Breast epithelium (tissue), 3 donors: Measurements from ENCODE around the gene SMARCA4.

ENCODE experiments used
- POLR2A ChIP-seq: fragments of 450-650 bp; IDR thresholded peaks from one replicate; pipeline ENCODE4 v1.6.1; 2016; ENCODE audit warnings: antibody characterized with exemption, mild to moderate bottlenecking, moderate library complexity
- POLR2AphosphoS5 ChIP-seq, 3 donors: sonication (generic); formaldehyde crosslinking; IDR thresholded peaks; one replicate each; pipeline ENCODE4 v1.6.1; 2017; ENCODE audit warnings: antibody characterized with exemption in 3 of 3
- TF ChIP-seq, protein P1 (sequence below), 3 donors: fragments of 450-650 bp; IDR thresholded peaks; one replicate each; pipeline ENCODE4 v1.5.1; 2016 to 2017; ENCODE audit warnings: antibody characterized with exemption in 3 of 3, mild to moderate bottlenecking in 3 of 3, moderate library complexity in 3 of 3

DNA sequence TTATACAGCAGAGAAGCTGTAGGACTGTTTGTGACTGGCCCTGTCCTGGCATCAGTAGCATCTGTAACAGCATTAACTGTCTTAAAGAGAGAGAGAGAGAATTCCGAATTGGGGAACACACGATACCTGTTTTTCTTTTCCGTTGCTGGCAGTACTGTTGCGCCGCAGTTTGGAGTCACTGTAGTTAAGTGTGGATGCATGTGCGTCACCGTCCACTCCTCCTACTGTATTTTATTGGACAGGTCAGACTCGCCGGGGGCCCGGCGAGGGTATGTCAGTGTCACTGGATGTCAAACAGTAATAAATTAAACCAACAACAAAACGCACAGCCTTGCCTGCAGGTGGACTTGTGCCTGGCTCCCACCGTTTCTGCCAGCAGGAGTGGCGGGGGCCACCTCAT, 101.1 kb downstream of the SMARCA4 start:
- no peak for TF ChIP-seq POLR2A
- TF ChIP-seq, protein P1, sequence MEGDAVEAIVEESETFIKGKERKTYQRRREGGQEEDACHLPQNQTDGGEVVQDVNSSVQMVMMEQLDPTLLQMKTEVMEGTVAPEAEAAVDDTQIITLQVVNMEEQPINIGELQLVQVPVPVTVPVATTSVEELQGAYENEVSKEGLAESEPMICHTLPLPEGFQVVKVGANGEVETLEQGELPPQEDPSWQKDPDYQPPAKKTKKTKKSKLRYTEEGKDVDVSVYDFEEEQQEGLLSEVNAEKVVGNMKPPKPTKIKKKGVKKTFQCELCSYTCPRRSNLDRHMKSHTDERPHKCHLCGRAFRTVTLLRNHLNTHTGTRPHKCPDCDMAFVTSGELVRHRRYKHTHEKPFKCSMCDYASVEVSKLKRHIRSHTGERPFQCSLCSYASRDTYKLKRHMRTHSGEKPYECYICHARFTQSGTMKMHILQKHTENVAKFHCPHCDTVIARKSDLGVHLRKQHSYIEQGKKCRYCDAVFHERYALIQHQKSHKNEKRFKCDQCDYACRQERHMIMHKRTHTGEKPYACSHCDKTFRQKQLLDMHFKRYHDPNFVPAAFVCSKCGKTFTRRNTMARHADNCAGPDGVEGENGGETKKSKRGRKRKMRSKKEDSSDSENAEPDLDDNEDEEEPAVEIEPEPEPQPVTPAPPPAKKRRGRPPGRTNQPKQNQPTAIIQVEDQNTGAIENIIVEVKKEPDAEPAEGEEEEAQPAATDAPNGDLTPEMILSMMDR (IDR thresholded peaks at IDR 0.05) = no peak
- TF ChIP-seq POLR2AphosphoS5 (IDR thresholded peaks at IDR 0.05) = no peak
